Measurements from ENCODE around the gene FXYD2. TPM values are rescaled to one million over a fixed set of nuclear protein-coding genes. Genes with fewer than 3 reads are reported as not detected.

The FXYD2 gene
- total RNA-seq, 1 donor, result not detected

- no peak for DNase-seq (ENCODE audit: low read depth)
- TF ChIP-seq CTCF (IDR thresholded peaks at IDR 0.05; ENCODE audit: insufficient read depth, low read length), result no peak
- H3K4me3 ChIP-seq (ENCODE audit: low read depth, low read length), result no peak overlapping the region
These were observed 32.3 kb downstream of the FXYD2 start for GRCh38 chr11:117792241-117792640.

GRCh38 chr11:117790279-117790678 lies 34.3 kb downstream of the FXYD2 start:
- H3K4me3 ChIP-seq (ENCODE audit: low read depth, low read length), result no peak overlapping the region
- no peak for DNase-seq (ENCODE audit: low read depth)
- TF ChIP-seq CTCF (IDR thresholded peaks at IDR 0.05; ENCODE audit: insufficient read depth, low read length), result no peak

GRCh38 chr11:117789241-117789640 lies 35.3 kb downstream of the FXYD2 start:
- no peak for DNase-seq (ENCODE audit: low read depth)
- no peak for TF ChIP-seq CTCF (IDR thresholded peaks at IDR 0.05; ENCODE audit: insufficient read depth, low read length)
- no peak overlapping the region for H3K4me3 ChIP-seq (ENCODE audit: low read depth, low read length)

- no peak overlapping the region for H3K4me3 ChIP-seq (ENCODE audit: low read depth, low read length)
These were observed 38.2 kb downstream of the FXYD2 start for GRCh38 chr11:117786135-117786870.

GRCh38 chr11:117782101-117782500 lies 42.4 kb downstream of the FXYD2 start:
- DNase-seq (ENCODE audit: low read depth), result no peak
- TF ChIP-seq CTCF (IDR thresholded peaks at IDR 0.05; ENCODE audit: insufficient read depth, low read length), result no peak
- H3K4me3 ChIP-seq (ENCODE audit: low read depth, low read length), result no peak overlapping the region

More at GRCh38 chr11:117786135-117786870, 38.2 kb downstream of the FXYD2 start:
- no peak for DNase-seq (ENCODE audit: low read depth)
- no peak for TF ChIP-seq CTCF (IDR thresholded peaks at IDR 0.05; ENCODE audit: insufficient read depth, low read length)

- DNase-seq (ENCODE audit: low read depth), result no peak
- H3K4me3 ChIP-seq (ENCODE audit: low read depth, low read length), result no peak overlapping the region
- no peak for TF ChIP-seq CTCF (IDR thresholded peaks at IDR 0.05; ENCODE audit: insufficient read depth, low read length)
These were observed 42.9 kb downstream of the FXYD2 start for GRCh38 chr11:117781627-117782026.

- DNase-seq (ENCODE audit: low read depth), result no peak
- no peak overlapping the region for H3K4me3 ChIP-seq (ENCODE audit: low read depth, low read length)
- TF ChIP-seq CTCF (IDR thresholded peaks at IDR 0.05; ENCODE audit: insufficient read depth, low read length), result no peak
These were observed 44.1 kb downstream of the FXYD2 start for GRCh38 chr11:117780456-117780855.

All from fibroblast of the aortic adventitia (primary cell).